ENCODE measurements around the gene PAWR.

- TF ChIP-seq BCL11A (IDR thresholded peaks at IDR 0.05; ENCODE audit: low read depth, low read length), result no peak
- no peak for TF ChIP-seq RFX5 (IDR thresholded peaks at IDR 0.05; ENCODE audit: low read depth, low read length)
- no peak for TF ChIP-seq SMARCA5 (IDR thresholded peaks at IDR 0.05)
- no peak for TF ChIP-seq CTCF (IDR thresholded peaks at IDR 0.05 in 2 of 3, conservative IDR thresholded peaks at IDR 0.05 in 1 of 3; ENCODE audit: control insufficient read depth in 2 of 3, extremely low read depth in 1 of 3, insufficient read depth in 1 of 3, low read depth in 3 of 3, low read length in 3 of 3)
- no peak for TF ChIP-seq POLR2A (IDR thresholded peaks at IDR 0.05; ENCODE audit: low read depth, low read length)
- TF ChIP-seq TCF7 (IDR thresholded peaks at IDR 0.05; ENCODE audit: borderline replicate concordance), result no peak
- no peak for TF ChIP-seq USF2 (IDR thresholded peaks at IDR 0.05; ENCODE audit: borderline replicate concordance, low read depth, low read length)
- no peak for TF ChIP-seq SUPT20H (IDR thresholded peaks at IDR 0.05; ENCODE audit: borderline replicate concordance, control insufficient read depth, low read depth, low read length)
- no peak for TF ChIP-seq EP300 (IDR thresholded peaks at IDR 0.05; ENCODE audit: borderline replicate concordance in 1 of 2, control insufficient read depth in 1 of 2, low read depth in 2 of 2, low read length in 2 of 2)
- TF ChIP-seq CBX5 (IDR thresholded peaks at IDR 0.05; ENCODE audit: low read depth), result no peak
- TF ChIP-seq RBBP5 (conservative IDR thresholded peaks at IDR 0.05), result no peak
- no peak for TF ChIP-seq NFYB (IDR thresholded peaks at IDR 0.05; ENCODE audit: insufficient read depth, low read depth, low read length)
- no peak for TF ChIP-seq NFXL1 (IDR thresholded peaks at IDR 0.05; ENCODE audit: borderline replicate concordance)
Observed at GRCh38 chr12:79546466-79547043, 144.2 kb downstream of the PAWR start.
